Stimulated activated CD4-positive, alpha-beta T cell treated with anti-CD3 and anti-CD28 coated beads, Interleukin-1b, Interleukin-23, amount 100 ng/mL, for 1 hour (primary cell): Measurements from ENCODE around the gene CTSF.
"Not testable (repeated sequence)": the region's sequence is repeated elsewhere in the genome, so short reads cannot be mapped to it uniquely, and the experiment has no call there.

Experiments used
- DNase-seq, 2 donors: peaks; one replicate each; pipeline ENCODE4 v3.0.0-alpha.2; 2020; ENCODE audit warnings: low read depth in 2 of 2

Gene CTSF

DNA sequence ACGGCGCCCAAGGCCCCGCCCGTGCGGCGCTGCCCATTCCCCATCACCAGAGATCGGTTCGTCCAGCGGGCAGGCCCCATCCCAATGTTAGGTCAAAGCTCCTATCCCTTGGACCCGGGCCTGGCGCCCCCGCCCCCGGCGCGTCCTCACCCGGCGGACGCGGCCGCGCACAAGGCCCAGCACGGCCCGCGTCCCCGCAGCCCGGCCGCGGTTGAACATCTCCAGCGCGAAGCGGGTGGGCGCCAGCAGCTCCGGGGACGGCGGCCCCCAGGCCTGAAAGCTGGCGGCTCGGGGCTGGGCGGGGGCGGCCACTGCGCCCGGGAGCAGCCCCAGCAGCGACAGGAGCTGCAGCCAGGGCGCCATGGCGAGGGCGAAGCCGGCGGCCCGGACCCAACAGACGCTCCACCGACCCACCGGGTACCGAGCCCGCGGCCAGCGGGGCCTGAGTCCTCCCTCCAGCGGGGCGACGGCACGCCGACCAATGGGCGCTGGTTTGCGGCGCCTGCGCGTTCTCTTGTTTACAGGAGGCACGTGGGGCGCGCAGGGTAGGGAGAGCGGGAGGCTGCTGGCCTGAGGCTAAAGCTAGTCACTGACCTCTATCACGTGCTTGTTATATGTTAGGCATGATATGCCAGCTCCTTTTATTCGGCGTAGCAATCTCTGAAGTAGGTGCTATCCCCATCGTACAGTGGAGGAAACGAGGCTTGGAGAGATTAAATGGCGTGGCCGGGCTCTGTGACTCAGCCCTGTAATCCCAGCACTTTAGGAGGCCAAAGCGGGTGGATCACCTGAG, at the start of gene CTSF:
TSS of gene CTSF (minus strand) at position 483 of the 793 bp plus-strand sequence. CDS start at position 363, 120 bp downstream.
- peak; percentile 15 to 43 for DNase-seq

DNA sequence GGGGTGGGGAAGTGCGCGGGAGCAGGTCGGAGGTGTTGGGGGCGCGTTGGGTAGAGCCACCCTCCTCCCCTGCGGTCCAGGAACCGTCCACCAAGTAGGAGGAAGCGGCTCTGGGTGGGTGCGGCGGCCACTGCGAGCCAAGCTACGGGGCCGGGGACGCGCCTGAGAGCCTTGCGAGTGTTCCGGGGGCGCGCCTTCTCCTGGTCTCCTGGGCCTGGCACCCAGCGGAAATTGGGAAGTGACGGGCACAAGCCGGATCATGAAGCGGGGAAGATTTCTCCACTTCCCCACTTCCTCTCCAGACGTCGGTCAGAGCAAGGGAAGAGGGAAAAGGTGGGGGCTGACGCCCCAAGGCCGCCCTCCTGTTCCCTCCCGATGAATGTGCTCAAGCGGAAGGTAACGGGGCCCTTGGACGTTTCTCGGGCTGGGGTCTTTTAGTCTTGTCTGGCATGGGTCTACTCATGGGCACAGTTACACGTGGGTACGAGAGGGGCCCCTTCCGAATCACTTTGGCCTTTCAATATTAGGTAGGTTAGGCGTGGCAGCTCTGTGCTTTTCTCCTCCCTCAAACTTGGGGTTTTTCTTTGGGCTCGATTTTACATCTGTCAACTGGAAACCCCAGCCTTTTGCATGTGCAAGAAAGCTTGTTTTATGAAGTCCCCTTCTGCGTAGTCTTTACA, 48.9 kb upstream of the CTSF start:
- no peak for DNase-seq

DNA sequence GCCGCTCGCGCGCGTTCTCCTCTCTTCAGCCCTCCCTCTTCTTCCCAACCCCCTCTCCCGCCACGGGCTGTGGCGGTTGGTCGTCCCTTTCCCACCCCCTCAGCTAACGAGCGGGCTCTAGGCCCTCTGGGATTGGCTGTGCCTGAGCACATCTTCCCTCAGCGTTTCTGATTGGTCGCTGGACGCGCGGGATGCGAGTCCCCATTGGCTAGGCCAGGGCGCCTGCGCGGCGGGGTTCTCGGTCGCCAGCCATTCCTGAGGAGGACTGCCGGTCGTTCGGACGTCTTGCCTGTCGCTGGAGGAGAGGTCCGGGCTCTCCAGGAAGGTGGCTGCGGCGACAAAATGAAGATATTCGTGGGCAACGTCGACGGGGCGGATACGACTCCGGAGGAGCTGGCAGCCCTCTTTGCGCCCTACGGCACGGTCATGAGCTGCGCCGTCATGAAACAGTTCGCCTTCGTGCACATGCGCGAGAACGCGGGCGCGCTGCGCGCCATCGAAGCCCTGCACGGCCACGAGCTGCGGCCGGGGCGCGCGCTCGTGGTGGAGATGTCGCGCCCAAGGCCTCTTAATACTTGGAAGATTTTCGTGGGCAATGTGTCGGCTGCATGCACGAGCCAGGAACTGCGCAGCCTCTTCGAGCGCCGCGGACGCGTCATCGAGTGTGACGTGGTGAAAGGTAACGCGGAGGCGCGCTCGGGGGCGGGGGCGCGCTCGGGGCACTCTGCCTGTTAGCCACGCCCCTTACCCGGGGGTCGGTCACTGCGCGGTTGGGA, 48.2 kb upstream of the CTSF start, which contains the start of gene RBM14:
TSS of gene RBM14 (plus strand) at position 252 of the 776 bp plus-strand sequence. CDS start at position 343, 91 bp downstream.
- DNase-seq, result peak; percentile 87 to 95

DNA sequence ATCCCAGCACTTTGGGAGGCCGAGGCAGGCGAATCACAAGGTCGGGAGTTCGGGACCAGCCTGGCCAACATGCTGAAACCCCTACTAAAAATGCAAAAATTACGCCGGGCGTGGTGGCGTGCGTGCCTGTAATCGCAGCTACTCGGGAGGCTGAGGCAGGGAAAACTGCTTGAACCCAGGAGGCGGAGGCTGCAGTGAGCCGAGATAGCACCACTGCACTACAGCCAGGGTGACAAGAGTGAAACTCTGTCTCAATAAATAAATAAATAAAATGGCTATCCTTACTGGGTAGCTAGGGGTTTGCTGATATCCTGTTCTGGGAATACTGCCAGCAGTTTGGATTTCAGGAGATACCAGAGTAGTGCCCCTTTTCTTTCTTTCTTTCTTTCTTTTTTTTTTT, 45.7 kb upstream of the CTSF start:
- no peak for DNase-seq

GRCh38 chr11:66612458-66612857, 44.1 kb upstream of the CTSF start:
- DNase-seq, result no peak

DNA sequence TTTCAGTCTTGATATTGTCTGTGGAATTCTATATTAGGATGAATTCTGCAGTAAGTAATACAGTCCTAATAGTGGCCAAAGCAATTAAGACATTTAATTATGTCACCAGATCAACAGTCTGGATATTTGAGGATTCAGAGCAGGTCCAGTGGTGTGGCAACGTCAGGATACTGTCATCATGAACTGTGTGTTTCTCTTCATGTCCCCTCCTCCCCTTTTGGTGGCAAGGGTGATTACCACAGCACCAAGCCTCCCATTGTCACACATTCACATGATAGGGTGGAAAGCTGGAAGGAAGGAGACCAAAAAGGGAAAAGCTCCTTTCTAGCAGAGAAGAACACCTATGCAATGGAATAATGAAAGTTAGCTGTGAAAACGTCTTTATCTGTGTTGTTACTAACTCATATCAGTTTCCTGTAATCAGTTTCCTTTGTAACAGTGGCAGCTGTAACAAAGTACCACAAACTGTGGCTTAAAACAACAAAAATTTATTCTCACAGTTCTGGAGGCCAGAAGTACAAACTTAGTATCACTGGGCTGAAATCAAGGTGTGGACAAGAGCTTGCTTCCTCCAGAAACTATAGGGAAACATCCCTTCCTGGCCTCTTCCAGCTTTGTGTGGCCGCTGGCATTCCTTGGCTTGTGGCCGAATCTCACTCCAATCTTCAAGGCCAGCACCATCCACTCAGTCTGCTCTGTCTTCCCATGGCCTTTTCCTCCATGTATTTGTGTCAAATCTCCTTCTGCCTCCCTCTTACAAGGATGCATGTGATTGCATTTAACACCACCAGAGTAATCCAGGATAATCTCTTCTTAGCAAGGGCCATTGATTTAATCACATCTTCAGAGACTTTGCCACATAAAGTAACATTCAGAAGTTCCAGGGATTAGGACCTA, 41.6 kb upstream of the CTSF start:
- DNase-seq, result no peak

- no peak for DNase-seq
Measured at GRCh38 chr11:66607126-66607834, 38.9 kb upstream of the CTSF start.

- not testable (repeated sequence) for DNase-seq
Measured at GRCh38 chr11:66606608-66607007, 38.2 kb upstream of the CTSF start.

GRCh38 chr11:66604155-66604554, 35.7 kb upstream of the CTSF start:
- DNase-seq, result no peak

DNA sequence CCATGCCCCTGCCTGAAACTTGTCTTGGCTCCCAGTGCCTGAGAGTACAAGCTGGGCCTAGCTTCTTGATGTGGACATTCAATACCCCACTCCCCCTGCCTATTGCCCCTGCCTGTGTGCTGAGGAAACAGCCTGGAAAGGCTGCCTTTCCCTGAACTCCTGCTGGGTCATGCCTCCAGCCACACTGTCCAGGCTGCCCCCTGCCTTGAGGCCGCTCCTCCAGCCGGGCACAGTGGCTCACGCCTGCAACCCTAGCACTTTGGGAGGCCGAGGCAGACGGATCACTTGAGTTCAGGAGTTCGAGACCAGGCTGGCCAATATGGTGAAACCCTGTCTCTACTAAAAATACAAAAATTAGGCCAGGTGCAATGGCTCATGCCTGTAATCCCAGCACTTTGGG, 34.7 kb upstream of the CTSF start:
- DNase-seq, result no peak

- no peak for DNase-seq
Measured at GRCh38 chr11:66600631-66601233, 32.3 kb upstream of the CTSF start.

GRCh38 chr11:66600219-66600618, 31.8 kb upstream of the CTSF start:
- DNase-seq, result no peak

DNA sequence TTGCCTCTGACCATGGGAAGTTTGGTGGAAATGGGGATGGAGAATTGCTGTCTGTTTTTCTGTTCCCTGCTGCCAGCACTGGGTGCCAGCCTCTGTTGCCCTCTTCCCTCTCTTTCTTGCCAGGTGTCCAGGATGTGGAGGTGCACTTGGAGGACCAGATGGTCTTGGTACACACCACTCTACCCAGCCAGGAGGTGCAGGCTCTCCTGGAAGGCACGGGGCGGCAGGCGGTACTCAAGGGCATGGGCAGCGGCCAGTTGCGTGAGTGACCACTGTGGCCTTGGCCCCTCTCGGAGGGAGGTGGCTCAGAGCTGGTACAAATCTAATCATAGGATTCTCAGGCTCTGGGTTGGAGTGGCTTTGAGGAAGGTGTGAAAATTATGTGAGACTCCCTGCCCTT, 30.6 kb upstream of the CTSF start:
- no peak for DNase-seq

- DNase-seq, result no peak
Measured at GRCh38 chr11:66595245-66595904, 27.0 kb upstream of the CTSF start.

DNA sequence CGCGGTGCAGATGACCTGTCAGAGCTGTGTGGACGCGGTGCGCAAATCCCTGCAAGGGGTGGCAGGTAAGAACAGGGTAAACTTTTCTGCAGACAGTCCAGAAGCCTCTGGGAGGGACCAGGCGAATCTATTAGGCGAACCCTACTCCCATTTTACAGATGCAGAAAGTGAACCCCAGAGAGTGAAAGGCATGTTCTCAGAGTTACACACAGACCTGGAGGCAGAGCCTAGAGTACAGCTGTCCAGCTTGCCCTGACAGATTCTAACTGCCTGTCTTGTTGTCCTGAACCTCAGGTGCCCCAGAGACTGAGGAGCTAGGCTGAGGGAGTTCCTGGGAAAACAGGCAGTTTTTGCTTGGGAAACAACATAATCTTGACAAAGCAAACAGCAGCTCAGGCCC, 25.2 kb upstream of the CTSF start:
- no peak for DNase-seq

GRCh38 chr11:66593303-66593635, 24.9 kb upstream of the CTSF start:
- DNase-seq, result no peak

DNA sequence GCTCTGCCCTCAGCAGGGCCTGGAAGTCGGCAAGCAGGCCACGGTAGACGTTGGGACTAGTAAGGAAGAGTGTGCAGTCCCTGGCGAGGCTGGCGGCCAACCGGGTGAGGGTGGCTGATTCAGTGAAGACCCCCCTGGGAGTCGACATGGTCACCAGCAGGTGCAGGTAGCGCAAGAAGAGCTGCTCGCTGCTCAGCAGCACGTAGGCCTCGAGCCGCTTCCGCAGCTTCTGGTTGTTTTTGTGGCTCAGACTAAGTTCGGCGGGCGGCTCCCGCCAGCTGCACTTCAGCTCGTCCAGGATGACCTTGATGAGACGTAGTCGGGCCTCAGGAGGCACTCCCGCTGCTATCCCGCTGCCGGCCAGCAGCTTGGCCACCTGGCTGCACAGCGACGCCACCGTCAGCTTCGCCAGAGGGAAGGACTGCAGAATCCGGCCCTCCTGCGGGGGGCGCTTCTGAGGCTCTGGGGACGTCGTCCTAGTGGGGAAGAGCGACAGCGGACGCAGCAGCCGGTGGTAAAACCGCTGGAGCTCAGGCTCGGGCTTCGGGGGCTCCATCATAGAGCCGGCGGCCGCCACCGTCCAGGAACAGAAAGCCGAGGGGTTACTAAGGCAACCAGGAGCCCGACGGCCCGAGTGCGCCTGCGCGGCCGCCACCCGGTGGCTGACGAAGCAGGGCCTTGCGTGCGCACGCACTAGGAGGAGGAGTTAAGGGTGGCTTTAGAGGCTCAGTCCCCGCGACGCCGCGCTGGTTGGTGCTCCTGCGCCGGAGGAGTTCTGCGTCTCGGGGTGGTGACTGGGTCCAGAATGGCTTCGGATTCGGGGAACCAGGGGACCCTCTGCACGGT, 24.3 kb upstream of the CTSF start, which contains the start of the genes CCDC87 and CCS:
TSS of gene CCDC87 (minus strand) at position 607 of the 846 bp plus-strand sequence. CDS start at position 559, 48 bp downstream.
TSS of gene CCS (plus strand) at position 729 of the 846 bp plus-strand sequence. CDS start at position 806, 77 bp downstream.
- DNase-seq, result peak; percentile 97 to 98

DNA sequence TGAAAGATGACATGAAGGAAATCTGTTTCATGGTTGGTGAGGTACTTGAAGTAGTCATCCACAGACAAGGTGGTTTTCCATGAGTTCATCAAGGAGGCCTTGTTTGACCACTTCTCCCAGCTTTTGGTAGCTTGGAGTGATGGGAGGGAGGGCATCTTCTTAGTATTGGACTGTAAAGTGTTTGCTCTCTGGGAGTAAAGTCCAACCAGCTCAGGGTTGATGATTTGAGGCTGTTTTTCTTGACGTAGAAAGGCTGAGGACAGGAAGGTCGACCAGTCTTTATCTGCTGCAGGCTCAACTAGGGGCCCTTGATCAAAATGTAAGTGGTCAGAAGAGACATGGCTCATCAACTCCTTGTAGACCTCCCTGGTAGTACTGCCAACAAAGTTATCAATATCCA, 22.8 kb upstream of the CTSF start:
- DNase-seq, result no peak
